ENCODE measurements around the gene IFI27L2.
"Not testable (repeated sequence)": the region's sequence is repeated elsewhere in the genome, so short reads cannot be mapped to it uniquely, and the experiment has no call there.

The IFI27L2 gene

GRCh38 chr14:94129111-94129757 lies at the start of gene IFI27L2:
Gene IFI27L2, minus strand, starts transcription at chr14:94129604. Its CDS starts 40 bp downstream, at chr14:94129564.
- DNase-seq (ENCODE audit: low spot score): peak; percentile 44

- DNase-seq (ENCODE audit: low spot score): no peak
Measured at GRCh38 chr14:94177806-94178205, 48.4 kb upstream of the IFI27L2 start.

GRCh38 chr14:94176808-94177207 lies 47.4 kb upstream of the IFI27L2 start:
- DNase-seq (ENCODE audit: low spot score): no peak

GRCh38 chr14:94175747-94176146 lies 46.3 kb upstream of the IFI27L2 start:
- DNase-seq (ENCODE audit: low spot score): no peak

GRCh38 chr14:94175011-94175745 lies 45.8 kb upstream of the IFI27L2 start:
- no peak for DNase-seq (ENCODE audit: low spot score)

- DNase-seq (ENCODE audit: low spot score): no peak
Measured at GRCh38 chr14:94174604-94175010, 45.2 kb upstream of the IFI27L2 start.

GRCh38 chr14:94173885-94174603 lies 44.6 kb upstream of the IFI27L2 start, which contains the start of gene PPP4R4:
Gene PPP4R4, plus strand, starts transcription at chr14:94174322. Its CDS starts 144 bp downstream, at chr14:94174466.
- DNase-seq (ENCODE audit: low spot score): peak; percentile 68

GRCh38 chr14:94173471-94173884 lies 44.1 kb upstream of the IFI27L2 start:
- DNase-seq (ENCODE audit: low spot score): peak; percentile 15

GRCh38 chr14:94172545-94172944 lies 43.1 kb upstream of the IFI27L2 start:
- DNase-seq (ENCODE audit: low spot score): no peak

GRCh38 chr14:94171208-94171607 lies 41.8 kb upstream of the IFI27L2 start:
- DNase-seq (ENCODE audit: low spot score): no peak

GRCh38 chr14:94170136-94170535 lies 40.7 kb upstream of the IFI27L2 start:
- DNase-seq (ENCODE audit: low spot score): no peak

GRCh38 chr14:94165744-94166143 lies 36.3 kb upstream of the IFI27L2 start:
- no peak for DNase-seq (ENCODE audit: low spot score)

GRCh38 chr14:94164685-94165431 lies 35.5 kb upstream of the IFI27L2 start:
- DNase-seq (ENCODE audit: low spot score): no peak

- DNase-seq (ENCODE audit: low spot score): no peak
Measured at GRCh38 chr14:94163796-94164195, 34.4 kb upstream of the IFI27L2 start.

GRCh38 chr14:94162466-94162865 lies 33.1 kb upstream of the IFI27L2 start:
- no peak for DNase-seq (ENCODE audit: low spot score)

GRCh38 chr14:94161981-94162380 lies 32.6 kb upstream of the IFI27L2 start:
- no peak for DNase-seq (ENCODE audit: low spot score)

- no peak for DNase-seq (ENCODE audit: low spot score)
Measured at GRCh38 chr14:94161058-94161457, 31.7 kb upstream of the IFI27L2 start.

- no peak for DNase-seq (ENCODE audit: low spot score)
Measured at GRCh38 chr14:94158239-94158883, 29.0 kb upstream of the IFI27L2 start.

GRCh38 chr14:94157197-94157596 lies 27.8 kb upstream of the IFI27L2 start:
- no peak for DNase-seq (ENCODE audit: low spot score)

GRCh38 chr14:94156143-94156542 lies 26.7 kb upstream of the IFI27L2 start:
- DNase-seq (ENCODE audit: low spot score): not testable (repeated sequence)

- DNase-seq (ENCODE audit: low spot score): no peak
Measured at GRCh38 chr14:94153750-94154342, 24.4 kb upstream of the IFI27L2 start.
